GM10266 (cell line): ENCODE data around the gene MED13.

Experiments
- DNase-seq: peaks from one replicate; pipeline ENCODE4 v3.0.0; 2012; ENCODE audit errors: extremely low spot score
- CTCF ChIP-seq: IDR thresholded peaks from 2 replicates; pipeline ENCODE4 v1.5.1; 2012; ENCODE audit warnings: mild to moderate bottlenecking, low read depth; ENCODE audit not compliant: control insufficient read depth, insufficient read depth; ENCODE audit errors: missing control alignments

Gene MED13

GRCh38 chr17:61966191-61966590, 98.9 kb downstream of the MED13 start:
- DNase-seq = no peak
- no peak for TF ChIP-seq CTCF

- no peak for DNase-seq
- TF ChIP-seq CTCF = no peak
Observed at GRCh38 chr17:61955619-61956018, 109.5 kb downstream of the MED13 start.

GRCh38 chr17:61947367-61948078, 117.6 kb downstream of the MED13 start:
- DNase-seq = no peak
- no peak for TF ChIP-seq CTCF

- DNase-seq = no peak
- TF ChIP-seq CTCF = no peak
Observed at GRCh38 chr17:61946359-61946758, 118.7 kb downstream of the MED13 start.

- no peak for DNase-seq
- no peak for TF ChIP-seq CTCF
Observed at GRCh38 chr17:61943117-61943516, 122.0 kb downstream of the MED13 start.

GRCh38 chr17:61942085-61942484, 123.0 kb downstream of the MED13 start:
- no peak for DNase-seq
- TF ChIP-seq CTCF = no peak

- TF ChIP-seq CTCF = no peak
Observed at GRCh38 chr17:61928101-61928436, 137.0 kb downstream of the MED13 start.

More at GRCh38 chr17:61928101-61928436, 137.0 kb downstream of the MED13 start:
- no peak for DNase-seq
